ENCODE data around the gene DCAF8. TPM values are rescaled to one million over a fixed set of nuclear protein-coding genes. Genes with fewer than 3 reads are reported as not detected.

DCAF8 gene
- polyA plus RNA-seq, 3 donors = 35.5 to 205 (median 44.6) TPM

- no peaks in the 10 kb centered on the region for H3K9me3 Mint-ChIP-seq
- 100% methylated on average over 1 of the region's 7 CpGs for WGBS (ENCODE audit: insufficient coverage)
- peaks cover 0 to 3% (median 0%) of the 10 kb centered on the region in 3 donors for H3K27me3 Mint-ChIP-seq (ENCODE audit: low read depth in 3 of 3)
- Histone ChIP-seq H3K27ac (ENCODE audit: low read depth in 1 of 2, low read length in 2 of 2) (peak overlapping the region; percentile 92 to 95), H3K27me3 (ENCODE audit: control insufficient read depth in 2 of 2, insufficient read depth in 2 of 2, low read length in 2 of 2) (no peaks in the 10 kb centered on the region), H3K4me1 (ENCODE audit: control insufficient read depth in 1 of 2, insufficient read depth in 2 of 2, low read length in 2 of 2) (peaks cover 29 to 36% of the 10 kb centered on the region in 2 donors), H3K9me3 (replicated peaks in 1 of 2; ENCODE audit: control insufficient read depth in 1 of 2, insufficient read depth in 1 of 2, low read length in 2 of 2) (no peaks in the 10 kb centered on the region), H3K79me2 (ENCODE audit: insufficient read depth, low read length) (peaks cover 3% of the 10 kb centered on the region), H3K4me2 (replicated peaks; ENCODE audit: extremely low read depth, low read length, poor library complexity, severe bottlenecking) (peak overlapping the region; percentile 92), H3K9ac (ENCODE audit: insufficient read depth, low read length, poor library complexity, severe bottlenecking) (peak overlapping the region; percentile 92), H3K36me3 (replicated peaks in 1 of 2; ENCODE audit: control insufficient read depth in 1 of 2, insufficient read depth in 2 of 2, low read length in 2 of 2) (peaks cover 6 to 24% of the 10 kb centered on the region in 2 donors), H4K20me1 (ENCODE audit: insufficient read depth, low read length) (peaks cover 32% of the 10 kb centered on the region), H3K4me3 (replicated peaks in 1 of 3; ENCODE audit: low read depth in 2 of 3, low read length in 3 of 3) (peak overlapping the region in 2 of 3 experiments; percentile 27 to 86), H2AFZ (ENCODE audit: insufficient read depth, low read depth, low read length, poor library complexity, severe bottlenecking) (no peak overlapping the region)
- peaks cover 21 to 27% of the 10 kb centered on the region in 2 donors for H3K36me3 Mint-ChIP-seq
- peak overlapping the region; percentile 85 to 96 (median 94) for H3K27ac Mint-ChIP-seq
- TF ChIP-seq CTCF (IDR thresholded peaks at IDR 0.05) = no peak
- DNase-seq = peak; percentile 80 to 88 (median 82)
- H3K4me3 Mint-ChIP-seq = peak overlapping the region; percentile 94 to 97
- peaks cover 43% of the 10 kb centered on the region for H3K4me1 Mint-ChIP-seq
- intact Hi-C loops (cut with micrococcal nuclease) = loop anchor here in 1 of 2 donors (5.0 kb wide), 1 partner anchor 107 kb away; the partner anchor contains the start of gene IGSF8
These were observed 57.7 kb downstream of the DCAF8 start for GRCh38 chr1:160204526-160205241.

GRCh38 chr1:160200786-160201185 lies 61.6 kb downstream of the DCAF8 start:
- H3K79me2 ChIP-seq (ENCODE audit: insufficient read depth, low read length) = no peaks in the 10 kb centered on the region
- no peaks in the 10 kb centered on the region for H3K36me3 ChIP-seq (replicated peaks in 1 of 2; ENCODE audit: control insufficient read depth in 1 of 2, insufficient read depth in 2 of 2, low read length in 2 of 2)
- Mint-ChIP-seq H3K27ac (no peak overlapping the region), H3K36me3 (no peaks in the 10 kb centered on the region), H3K27me3 (ENCODE audit: low read depth in 3 of 3) (peaks cover 0 to 2% (median 2%) of the 10 kb centered on the region in 3 donors), H3K4me3 (no peak overlapping the region), H3K4me1 (peaks cover 16% of the 10 kb centered on the region), H3K9me3 (no peaks in the 10 kb centered on the region)
- WGBS (ENCODE audit: insufficient coverage) = 100% methylated on average over 2 of the region's 4 CpGs
- TF ChIP-seq CTCF (IDR thresholded peaks at IDR 0.05) = no peak
- H3K4me2 ChIP-seq (replicated peaks; ENCODE audit: extremely low read depth, low read length, poor library complexity, severe bottlenecking) = no peak overlapping the region
- H3K27me3 ChIP-seq (ENCODE audit: control insufficient read depth in 2 of 2, insufficient read depth in 2 of 2, low read length in 2 of 2) = no peaks in the 10 kb centered on the region
- no peak overlapping the region for H3K9ac ChIP-seq (ENCODE audit: insufficient read depth, low read length, poor library complexity, severe bottlenecking)
- intact Hi-C loops (cut with micrococcal nuclease) = no loop called here
- peak in 2 of 3 donors; percentile 18 to 19 for DNase-seq
- H3K4me3 ChIP-seq (replicated peaks in 1 of 3; ENCODE audit: low read depth in 2 of 3, low read length in 3 of 3) = no peak overlapping the region
- H3K9me3 ChIP-seq (replicated peaks in 1 of 2; ENCODE audit: control insufficient read depth in 1 of 2, insufficient read depth in 1 of 2, low read length in 2 of 2) = no peaks in the 10 kb centered on the region
- no peak overlapping the region for H2AFZ ChIP-seq (ENCODE audit: insufficient read depth, low read depth, low read length, poor library complexity, severe bottlenecking)
- H4K20me1 ChIP-seq (ENCODE audit: insufficient read depth, low read length) = no peaks in the 10 kb centered on the region
- H3K4me1 ChIP-seq (ENCODE audit: control insufficient read depth in 1 of 2, insufficient read depth in 2 of 2, low read length in 2 of 2) = peaks cover 16 to 19% of the 10 kb centered on the region in 2 donors
- no peak overlapping the region for H3K27ac ChIP-seq (ENCODE audit: low read depth in 1 of 2, low read length in 2 of 2)
